Astrocyte (in vitro differentiated cells and primary cell): ENCODE data around the gene TMEM141. TPM values are rescaled to one million over a fixed set of nuclear protein-coding genes. Genes with fewer than 3 reads are reported as not detected.

ENCODE experiments used
- DNase-seq: peaks from one replicate; pipeline ENCODE4 v3.0.0-alpha.2; 2010; ENCODE audit warnings: low read depth
- FAIRE-seq: peaks from 2 replicates; lab custom pipeline; 2011; peaks lifted over from hg19 to GRCh38; lab: Jason Lieb, UNC
- H2AFZ ChIP-seq: 2 replicates; pipeline ENCODE4 v1.6.0; 2012; ENCODE audit warnings: low read depth, low read length, inconsistent platforms
- H3K27ac ChIP-seq: 2 replicates; pipeline ENCODE4 v1.5.1; 2011; ENCODE audit warnings: low read depth, low read length, inconsistent platforms
- H3K27me3 ChIP-seq: 2 replicates; pipeline ENCODE4 v1.6.0; 2011; ENCODE audit warnings: low read length, inconsistent platforms; ENCODE audit not compliant: insufficient read depth
- H3K36me3 ChIP-seq: 2 replicates; pipeline ENCODE4 v1.5.1; 2011; ENCODE audit warnings: low read length, inconsistent platforms; ENCODE audit not compliant: insufficient read depth
- H3K4me1 ChIP-seq: 2 replicates; pipeline ENCODE4 v1.5.1; 2011; ENCODE audit warnings: low read length, inconsistent platforms; ENCODE audit not compliant: insufficient read depth
- H3K4me2 ChIP-seq: 2 replicates; pipeline ENCODE4 v1.6.0; 2012; ENCODE audit warnings: low read length, inconsistent platforms
- H3K4me3 ChIP-seq: 2 replicates; pipeline ENCODE4 v1.5.1; 2011; ENCODE audit warnings: low read depth, mild to moderate bottlenecking, low read length, inconsistent platforms; ENCODE audit not compliant: insufficient read depth
- H3K79me2 ChIP-seq: 2 replicates; pipeline ENCODE4 v1.6.0; 2012; ENCODE audit warnings: mild to moderate bottlenecking, low read length, inconsistent platforms; ENCODE audit not compliant: insufficient read depth
- H3K9ac ChIP-seq: 2 replicates; pipeline ENCODE4 v1.6.0; 2012; ENCODE audit warnings: mild to moderate bottlenecking, low read length, inconsistent platforms
- H3K9me3 ChIP-seq: 2 replicates; pipeline ENCODE4 v1.5.1; 2012; ENCODE audit warnings: low read depth, mild to moderate bottlenecking, low read length, inconsistent platforms; ENCODE audit not compliant: insufficient read depth
- H4K20me1 ChIP-seq: 2 replicates; pipeline ENCODE4 v1.6.0; 2012; ENCODE audit warnings: low read length, inconsistent platforms; ENCODE audit not compliant: insufficient read depth
- H3K27ac Mint-ChIP-seq: one replicate; pipeline ENCODE4 v1.8.0; 2021; ENCODE audit warnings: mild to moderate bottlenecking, mixed read lengths; ENCODE audit not compliant: unreplicated experiment
- H3K27me3 Mint-ChIP-seq: one replicate; pipeline ENCODE4 v1.8.0; 2021; ENCODE audit warnings: low read depth, mixed read lengths; ENCODE audit not compliant: unreplicated experiment
- H3K36me3 Mint-ChIP-seq: one replicate; pipeline ENCODE4 v1.8.0; 2021; ENCODE audit warnings: low read depth, mixed read lengths; ENCODE audit not compliant: unreplicated experiment
- H3K4me1 Mint-ChIP-seq: one replicate; pipeline ENCODE4 v1.8.0; 2021; ENCODE audit warnings: low read depth, mixed read lengths; ENCODE audit not compliant: unreplicated experiment
- H3K4me3 Mint-ChIP-seq: one replicate; pipeline ENCODE4 v1.8.0; 2021; ENCODE audit warnings: mild to moderate bottlenecking, moderate library complexity, mixed read lengths; ENCODE audit not compliant: unreplicated experiment
- H3K9me3 Mint-ChIP-seq: one replicate; pipeline ENCODE4 v1.8.0; 2021; ENCODE audit warnings: mild to moderate bottlenecking, mixed read lengths; ENCODE audit not compliant: unreplicated experiment
- CTCF ChIP-seq: IDR thresholded peaks from 2 replicates; pipeline ENCODE4 v1.5.1; 2011; ENCODE audit warnings: low read depth, mild to moderate bottlenecking, inconsistent platforms, low read length, moderate library complexity; ENCODE audit not compliant: insufficient read depth
- EZH2 ChIP-seq: IDR thresholded peaks from 2 replicates; pipeline ENCODE4 v1.6.1; 2012; ENCODE audit warnings: mild to moderate bottlenecking, low read length, inconsistent platforms; ENCODE audit not compliant: insufficient read depth
- total RNA-seq: library from RNA; stranded (reverse); gene quantifications from 2 replicates; pipeline ENCODE4 v1.2.1, GENCODE V29; 2021

The TMEM141 gene
- total RNA-seq, 1 donor from 2014 or later = 40.8 TPM

GRCh38 chr9:136744773-136745172, 46.4 kb upstream of the TMEM141 start:
- H3K27ac ChIP-seq = no peak overlapping the region
- H4K20me1 ChIP-seq = no peaks in the 10 kb centered on the region
- no peaks in the 10 kb centered on the region for H3K4me1 ChIP-seq
- no peaks in the 10 kb centered on the region for H3K9me3 ChIP-seq
- peaks cover 19% of the 10 kb centered on the region for H3K27me3 ChIP-seq
- Mint-ChIP-seq H3K27me3 (peaks cover 9% of the 10 kb centered on the region), H3K4me3 (no peak overlapping the region), H3K9me3 (no peaks in the 10 kb centered on the region), H3K27ac (no peak overlapping the region), H3K4me1 (no peaks in the 10 kb centered on the region), H3K36me3 (no peaks in the 10 kb centered on the region)
- TF ChIP-seq CTCF (no peak), EZH2 (no peak)
- no peak overlapping the region for H3K9ac ChIP-seq
- H3K4me2 ChIP-seq = no peak overlapping the region
- no peak overlapping the region for H2AFZ ChIP-seq
- no peaks in the 10 kb centered on the region for H3K79me2 ChIP-seq
- DNase-seq = no peak
- no peak for FAIRE-seq
- H3K4me3 ChIP-seq = no peak overlapping the region
- H3K36me3 ChIP-seq = no peaks in the 10 kb centered on the region

- no peak for FAIRE-seq
- Histone ChIP-seq H3K27ac (no peak overlapping the region), H3K9me3 (no peaks in the 10 kb centered on the region), H3K79me2 (no peaks in the 10 kb centered on the region), H3K36me3 (no peaks in the 10 kb centered on the region), H3K4me1 (no peaks in the 10 kb centered on the region), H3K9ac (no peak overlapping the region), H3K4me3 (no peak overlapping the region), H3K4me2 (no peak overlapping the region), H3K27me3 (peaks cover 19% of the 10 kb centered on the region), H4K20me1 (no peaks in the 10 kb centered on the region), H2AFZ (no peak overlapping the region)
- no peak for DNase-seq
- no peaks in the 10 kb centered on the region for H3K4me1 Mint-ChIP-seq
- H3K9me3 Mint-ChIP-seq = no peaks in the 10 kb centered on the region
- no peak overlapping the region for H3K27ac Mint-ChIP-seq
- H3K27me3 Mint-ChIP-seq = peaks cover 8% of the 10 kb centered on the region
- TF ChIP-seq EZH2 = no peak
- TF ChIP-seq CTCF = no peak
- H3K4me3 Mint-ChIP-seq = no peak overlapping the region
- peaks cover 2% of the 10 kb centered on the region for H3K36me3 Mint-ChIP-seq
These were observed 45.6 kb upstream of the TMEM141 start for GRCh38 chr9:136745389-136746154.

- no peak overlapping the region for H3K9ac ChIP-seq
- H3K27me3 ChIP-seq = peaks cover 14% of the 10 kb centered on the region
- H4K20me1 ChIP-seq = no peaks in the 10 kb centered on the region
- no peaks in the 10 kb centered on the region for H3K4me1 ChIP-seq
- no peaks in the 10 kb centered on the region for H3K4me1 Mint-ChIP-seq
- H2AFZ ChIP-seq = no peak overlapping the region
- no peaks in the 10 kb centered on the region for H3K79me2 ChIP-seq
- H3K27me3 Mint-ChIP-seq = peaks cover 8% of the 10 kb centered on the region
- H3K9me3 ChIP-seq = no peaks in the 10 kb centered on the region
- no peak overlapping the region for H3K4me3 Mint-ChIP-seq
- no peak overlapping the region for H3K27ac ChIP-seq
- TF ChIP-seq EZH2 = no peak
- TF ChIP-seq CTCF = no peak
- no peak overlapping the region for H3K27ac Mint-ChIP-seq
- H3K4me2 ChIP-seq = no peak overlapping the region
- no peak for DNase-seq
- FAIRE-seq = no peak
- no peaks in the 10 kb centered on the region for H3K36me3 ChIP-seq
- no peak overlapping the region for H3K4me3 ChIP-seq
- no peaks in the 10 kb centered on the region for H3K9me3 Mint-ChIP-seq
- H3K36me3 Mint-ChIP-seq = peaks cover 2% of the 10 kb centered on the region
These were observed 45.0 kb upstream of the TMEM141 start for GRCh38 chr9:136746155-136746490.
